ENCODE data around the gene MECP2.

DNA sequence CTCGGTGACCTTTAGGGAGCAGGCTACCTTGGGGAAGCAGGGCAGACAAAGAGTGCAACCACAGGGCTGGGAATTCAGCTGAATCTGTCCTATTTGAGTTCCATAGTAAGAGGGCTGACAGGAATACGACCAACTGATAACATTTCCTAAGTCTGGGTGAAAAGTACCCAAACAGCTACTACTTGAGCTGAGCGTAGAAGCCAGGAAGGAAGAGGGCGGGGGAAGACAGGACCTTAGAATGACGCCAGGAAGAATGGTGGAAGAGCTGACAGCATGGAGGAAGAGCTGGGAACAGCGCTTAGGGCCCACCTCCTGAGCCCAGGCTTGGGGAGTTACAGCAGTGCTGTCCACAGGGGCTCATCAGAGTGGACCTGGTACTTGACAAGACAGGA lies 14.4 kb downstream of the MECP2 start:
- TF ChIP-seq, protein P1, sequence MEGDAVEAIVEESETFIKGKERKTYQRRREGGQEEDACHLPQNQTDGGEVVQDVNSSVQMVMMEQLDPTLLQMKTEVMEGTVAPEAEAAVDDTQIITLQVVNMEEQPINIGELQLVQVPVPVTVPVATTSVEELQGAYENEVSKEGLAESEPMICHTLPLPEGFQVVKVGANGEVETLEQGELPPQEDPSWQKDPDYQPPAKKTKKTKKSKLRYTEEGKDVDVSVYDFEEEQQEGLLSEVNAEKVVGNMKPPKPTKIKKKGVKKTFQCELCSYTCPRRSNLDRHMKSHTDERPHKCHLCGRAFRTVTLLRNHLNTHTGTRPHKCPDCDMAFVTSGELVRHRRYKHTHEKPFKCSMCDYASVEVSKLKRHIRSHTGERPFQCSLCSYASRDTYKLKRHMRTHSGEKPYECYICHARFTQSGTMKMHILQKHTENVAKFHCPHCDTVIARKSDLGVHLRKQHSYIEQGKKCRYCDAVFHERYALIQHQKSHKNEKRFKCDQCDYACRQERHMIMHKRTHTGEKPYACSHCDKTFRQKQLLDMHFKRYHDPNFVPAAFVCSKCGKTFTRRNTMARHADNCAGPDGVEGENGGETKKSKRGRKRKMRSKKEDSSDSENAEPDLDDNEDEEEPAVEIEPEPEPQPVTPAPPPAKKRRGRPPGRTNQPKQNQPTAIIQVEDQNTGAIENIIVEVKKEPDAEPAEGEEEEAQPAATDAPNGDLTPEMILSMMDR (IDR thresholded peaks at IDR 0.05): no peak
- TF ChIP-seq EP300 (IDR thresholded peaks at IDR 0.05) (no peak), POLR2A (IDR thresholded peaks at IDR 0.05) (no peak)
